GM12878 (cell line): ENCODE data around the gene LRP1B.

Source experiments
- ASH2L ChIP-seq: fragments of 300-600, 200-600 bp; sonication (generic); IDR thresholded peaks from 2 replicates; pipeline ENCODE4 v1.6.1; 2017; ENCODE audit warnings: low read depth, mild to moderate bottlenecking, borderline replicate concordance
- DPF2 ChIP-seq: fragments of 450-650 bp; IDR thresholded peaks from 2 replicates; pipeline ENCODE4 v1.6.1; 2017; ENCODE audit warnings: mild to moderate bottlenecking
- EP300 ChIP-seq, 2 experiments: fragments of 150-350 bp in 1 of 2; IDR thresholded peaks; 2 replicates each; pipeline ENCODE4 v1.6.1; 2011 to 2012; ENCODE audit warnings: low read depth in 2 of 2, low read length in 2 of 2, borderline replicate concordance in 1 of 2, improper control_type of control experiment in 1 of 2, inconsistent platforms in 1 of 2; ENCODE audit not compliant: control insufficient read depth in 1 of 2
- MYB ChIP-seq: fragments of 150-350 bp; IDR thresholded peaks from 2 replicates; pipeline ENCODE4 v1.6.1; 2014; ENCODE audit warnings: mild to moderate bottlenecking, low read depth, low read length, borderline replicate concordance
- POLR2A ChIP-seq: IDR thresholded peaks from 2 replicates; pipeline ENCODE4 v1.6.1; 2011; ENCODE audit warnings: low read depth, mild to moderate bottlenecking, low read length
- POLR2AphosphoS5 ChIP-seq: IDR thresholded peaks from 2 replicates; pipeline ENCODE4 v1.6.1; 2011; ENCODE audit warnings: mild to moderate bottlenecking, low read length, inconsistent platforms
- RAD21 ChIP-seq: IDR thresholded peaks from 2 replicates; pipeline ENCODE4 v1.6.1; 2011; ENCODE audit warnings: mild to moderate bottlenecking, low read depth, low read length, moderate library complexity; ENCODE audit not compliant: insufficient read depth
- SMC3 ChIP-seq: IDR thresholded peaks from 2 replicates; pipeline ENCODE4 v1.6.1; 2011; ENCODE audit warnings: low read length, improper control_type of control experiment, borderline replicate concordance
- YY1 ChIP-seq: IDR thresholded peaks from 2 replicates; pipeline ENCODE4 v1.6.1; 2011; ENCODE audit warnings: low read depth, mild to moderate bottlenecking, low read length
- TF ChIP-seq, protein P1 (sequence below), 3 experiments: IDR thresholded peaks in 2 of 3; conservative IDR thresholded peaks in 1 of 3; 2 replicates each; pipeline ENCODE4 v1.5.1; 2011; ENCODE audit warnings: low read depth in 3 of 3, low read length in 3 of 3, mild to moderate bottlenecking in 3 of 3, control low read depth in 2 of 3, moderate library complexity in 2 of 3, inconsistent platforms in 1 of 3, mixed read lengths in 1 of 3; ENCODE audit not compliant: control insufficient read depth in 2 of 3, insufficient read depth in 1 of 3; ENCODE audit errors: extremely low read depth in 1 of 3

- TF ChIP-seq DPF2 (no peak), SMC3 (no peak), POLR2A (no peak), YY1 (no peak), EP300 (IDR thresholded peaks at IDR 0.05; ENCODE audit: borderline replicate concordance in 1 of 2, control insufficient read depth in 1 of 2, low read depth in 2 of 2, low read length in 2 of 2) (no peak), MYB (no peak), RAD21 (no peak), ASH2L (no peak), POLR2AphosphoS5 (no peak)
- TF ChIP-seq, protein P1, sequence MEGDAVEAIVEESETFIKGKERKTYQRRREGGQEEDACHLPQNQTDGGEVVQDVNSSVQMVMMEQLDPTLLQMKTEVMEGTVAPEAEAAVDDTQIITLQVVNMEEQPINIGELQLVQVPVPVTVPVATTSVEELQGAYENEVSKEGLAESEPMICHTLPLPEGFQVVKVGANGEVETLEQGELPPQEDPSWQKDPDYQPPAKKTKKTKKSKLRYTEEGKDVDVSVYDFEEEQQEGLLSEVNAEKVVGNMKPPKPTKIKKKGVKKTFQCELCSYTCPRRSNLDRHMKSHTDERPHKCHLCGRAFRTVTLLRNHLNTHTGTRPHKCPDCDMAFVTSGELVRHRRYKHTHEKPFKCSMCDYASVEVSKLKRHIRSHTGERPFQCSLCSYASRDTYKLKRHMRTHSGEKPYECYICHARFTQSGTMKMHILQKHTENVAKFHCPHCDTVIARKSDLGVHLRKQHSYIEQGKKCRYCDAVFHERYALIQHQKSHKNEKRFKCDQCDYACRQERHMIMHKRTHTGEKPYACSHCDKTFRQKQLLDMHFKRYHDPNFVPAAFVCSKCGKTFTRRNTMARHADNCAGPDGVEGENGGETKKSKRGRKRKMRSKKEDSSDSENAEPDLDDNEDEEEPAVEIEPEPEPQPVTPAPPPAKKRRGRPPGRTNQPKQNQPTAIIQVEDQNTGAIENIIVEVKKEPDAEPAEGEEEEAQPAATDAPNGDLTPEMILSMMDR (IDR thresholded peaks at IDR 0.05 in 2 of 3, conservative IDR thresholded peaks at IDR 0.05 in 1 of 3; ENCODE audit: control insufficient read depth in 2 of 3, extremely low read depth in 1 of 3, insufficient read depth in 1 of 3, low read depth in 3 of 3, low read length in 3 of 3): no peak
Measured at GRCh38 chr2:140650825-140651224, 1480.0 kb downstream of the LRP1B start.
